VCaP (cell line): ENCODE measurements around the gene PRKG1.

Source experiments
- H3K27ac ChIP-seq: fragments of 450-650 bp; 2 replicates; pipeline ENCODE4 v1.5.1; 2017
- TF ChIP-seq, protein P1 (sequence below): fragments of 450-650 bp; conservative IDR thresholded peaks from 2 replicates; pipeline ENCODE4 v1.5.1; 2017; ENCODE audit warnings: mild to moderate bottlenecking, moderate library complexity

PRKG1 gene

DNA sequence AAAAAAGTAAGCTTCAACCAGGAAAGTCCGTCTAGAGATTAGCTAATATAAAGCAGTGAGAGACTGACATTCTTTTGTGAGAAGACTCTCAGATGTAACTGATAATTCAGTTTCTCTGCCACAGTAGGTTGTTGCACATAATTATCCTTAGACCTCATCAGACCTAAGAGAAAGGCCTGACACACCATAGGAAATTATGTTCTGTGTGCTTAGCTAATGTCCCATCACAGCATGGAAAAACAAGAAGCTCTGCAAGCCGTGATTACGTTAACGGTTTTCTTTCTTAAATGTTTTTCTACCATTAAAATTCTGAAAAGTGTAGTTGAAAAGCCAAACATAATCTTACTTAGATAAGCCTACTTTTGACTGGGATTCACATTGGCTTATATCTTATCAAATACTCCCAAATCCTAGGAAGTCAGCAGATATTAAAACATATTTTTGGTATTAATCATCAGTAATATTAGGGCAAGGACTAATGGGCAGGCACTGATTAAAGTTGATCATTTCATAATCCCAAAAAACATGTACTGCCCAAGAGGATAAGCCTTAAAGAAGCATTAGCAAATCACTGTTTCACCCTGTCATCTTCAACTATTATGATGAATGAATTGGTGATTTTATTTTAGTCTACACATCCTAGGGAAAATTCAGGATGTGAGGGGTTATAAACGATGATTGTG, 619.9 kb downstream of the PRKG1 start:
- H3K27ac ChIP-seq = no peak overlapping the region
- TF ChIP-seq, protein P1, sequence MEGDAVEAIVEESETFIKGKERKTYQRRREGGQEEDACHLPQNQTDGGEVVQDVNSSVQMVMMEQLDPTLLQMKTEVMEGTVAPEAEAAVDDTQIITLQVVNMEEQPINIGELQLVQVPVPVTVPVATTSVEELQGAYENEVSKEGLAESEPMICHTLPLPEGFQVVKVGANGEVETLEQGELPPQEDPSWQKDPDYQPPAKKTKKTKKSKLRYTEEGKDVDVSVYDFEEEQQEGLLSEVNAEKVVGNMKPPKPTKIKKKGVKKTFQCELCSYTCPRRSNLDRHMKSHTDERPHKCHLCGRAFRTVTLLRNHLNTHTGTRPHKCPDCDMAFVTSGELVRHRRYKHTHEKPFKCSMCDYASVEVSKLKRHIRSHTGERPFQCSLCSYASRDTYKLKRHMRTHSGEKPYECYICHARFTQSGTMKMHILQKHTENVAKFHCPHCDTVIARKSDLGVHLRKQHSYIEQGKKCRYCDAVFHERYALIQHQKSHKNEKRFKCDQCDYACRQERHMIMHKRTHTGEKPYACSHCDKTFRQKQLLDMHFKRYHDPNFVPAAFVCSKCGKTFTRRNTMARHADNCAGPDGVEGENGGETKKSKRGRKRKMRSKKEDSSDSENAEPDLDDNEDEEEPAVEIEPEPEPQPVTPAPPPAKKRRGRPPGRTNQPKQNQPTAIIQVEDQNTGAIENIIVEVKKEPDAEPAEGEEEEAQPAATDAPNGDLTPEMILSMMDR = no peak

DNA sequence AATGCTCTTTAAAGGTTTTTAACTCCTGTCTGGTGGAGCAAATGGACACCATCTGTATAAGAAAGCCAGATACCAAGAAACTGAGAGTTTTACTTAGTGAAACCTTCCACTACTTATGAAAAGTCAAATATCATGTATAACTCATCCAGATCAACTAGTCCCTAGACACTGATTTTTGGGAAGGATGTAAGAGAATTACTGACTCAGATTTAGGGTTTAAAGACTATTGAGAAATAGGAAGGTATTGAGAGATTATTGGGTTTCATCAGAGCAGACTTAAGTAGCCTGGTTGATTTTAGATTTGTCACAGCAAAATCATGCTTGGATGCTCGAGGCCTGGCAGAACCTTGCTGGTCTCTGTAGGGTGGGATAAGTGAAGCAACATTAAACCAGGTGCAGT, 622.0 kb downstream of the PRKG1 start:
- TF ChIP-seq, protein P1 = no peak

DNA sequence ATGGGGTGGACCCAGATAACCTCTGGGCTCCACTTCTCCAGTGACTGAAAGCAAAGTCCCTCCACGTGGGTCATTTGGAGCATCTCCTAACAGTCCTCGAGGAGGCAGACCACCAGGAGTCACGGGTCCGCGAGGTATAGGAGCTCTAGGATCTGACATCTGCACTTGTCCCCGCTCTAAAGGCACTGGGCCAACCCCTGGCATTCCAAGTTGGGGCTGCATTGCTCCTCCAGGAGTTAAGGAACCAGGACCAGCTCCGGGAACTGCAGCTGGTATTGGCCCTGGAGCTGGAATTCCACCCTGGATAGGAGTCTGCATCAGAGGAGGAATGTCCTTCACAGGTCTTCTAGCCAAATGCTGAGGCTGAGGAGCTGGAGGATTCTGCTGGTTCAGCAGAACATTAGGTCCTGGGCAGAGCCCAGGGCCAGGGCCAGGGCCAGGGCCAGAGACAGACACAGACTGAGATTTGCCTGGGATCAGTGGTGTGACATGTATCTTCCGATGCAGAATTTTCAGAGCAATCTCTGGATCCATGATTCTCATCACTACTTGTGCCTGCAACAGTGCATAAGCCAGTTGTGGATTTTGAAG, 624.3 kb downstream of the PRKG1 start:
- no peak overlapping the region; the same call in 1 of the 2 replicates for H3K27ac ChIP-seq
- TF ChIP-seq, protein P1 = no peak

More for the DNA sequence above, 622.0 kb downstream of the PRKG1 start:
- H3K27ac ChIP-seq = no peak overlapping the region

DNA sequence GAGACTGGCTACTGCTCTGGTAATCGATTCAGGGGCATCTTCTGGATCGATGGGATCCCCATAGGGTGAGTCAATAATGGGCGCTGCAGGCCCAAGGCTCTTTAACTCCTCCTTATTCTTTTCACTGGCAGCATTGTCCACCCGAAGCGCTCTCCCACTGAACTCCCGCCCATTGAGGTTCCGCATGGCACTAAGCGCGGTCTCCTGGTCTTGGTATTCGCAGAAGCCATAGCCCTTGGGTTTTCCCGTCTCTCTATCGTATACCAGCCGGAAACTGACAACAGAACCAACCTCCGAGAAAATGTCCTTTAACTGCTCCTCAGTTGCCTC, 624.8 kb downstream of the PRKG1 start:
- H3K27ac ChIP-seq = peak overlapping the region; percentile 81
- TF ChIP-seq, protein P1 = no peak

DNA sequence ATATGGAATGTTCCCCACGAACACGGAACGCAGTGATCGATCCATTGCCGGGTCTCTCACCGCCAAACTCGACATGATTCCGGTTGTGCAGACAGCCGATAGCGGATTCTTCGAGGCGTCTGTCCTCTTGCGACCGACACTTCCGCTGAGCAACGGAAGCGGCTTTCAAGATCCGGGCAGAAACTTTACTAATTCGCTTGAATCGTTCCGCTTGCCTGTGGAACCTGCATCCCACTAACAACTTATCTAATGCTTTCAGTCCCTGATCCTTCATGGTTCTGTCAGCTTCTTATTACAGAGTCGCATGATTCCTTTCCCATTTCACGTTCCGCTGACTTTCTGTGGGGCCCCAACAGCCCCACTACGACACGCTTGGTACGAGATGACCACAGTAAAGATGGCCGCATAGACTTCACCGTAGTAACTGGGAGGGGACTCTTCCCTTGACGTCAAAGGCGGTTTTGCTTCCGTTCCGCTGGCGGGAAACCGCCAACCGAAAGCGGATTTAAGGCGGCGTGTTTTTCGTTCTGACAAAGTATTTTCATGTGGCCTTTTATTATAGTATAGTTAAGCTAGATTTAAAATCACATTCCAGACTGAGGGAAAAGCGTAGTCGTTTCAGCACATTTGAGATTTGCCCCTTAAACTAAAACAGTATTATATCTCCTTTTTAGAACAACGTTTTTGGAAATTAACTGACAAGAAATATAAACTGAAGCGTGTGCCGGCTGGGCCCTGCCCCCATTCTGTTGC, 625.4 kb downstream of the PRKG1 start, which contains the start of gene CSTF2T:
Gene CSTF2T (minus strand): TSS at position 121 of the 753 bp plus-strand sequence. CDS start 46 bp downstream, at position 75.
- TF ChIP-seq, protein P1 = no peak
- peak within 1 kb of the TSS; percentile 81 for H3K27ac ChIP-seq

DNA sequence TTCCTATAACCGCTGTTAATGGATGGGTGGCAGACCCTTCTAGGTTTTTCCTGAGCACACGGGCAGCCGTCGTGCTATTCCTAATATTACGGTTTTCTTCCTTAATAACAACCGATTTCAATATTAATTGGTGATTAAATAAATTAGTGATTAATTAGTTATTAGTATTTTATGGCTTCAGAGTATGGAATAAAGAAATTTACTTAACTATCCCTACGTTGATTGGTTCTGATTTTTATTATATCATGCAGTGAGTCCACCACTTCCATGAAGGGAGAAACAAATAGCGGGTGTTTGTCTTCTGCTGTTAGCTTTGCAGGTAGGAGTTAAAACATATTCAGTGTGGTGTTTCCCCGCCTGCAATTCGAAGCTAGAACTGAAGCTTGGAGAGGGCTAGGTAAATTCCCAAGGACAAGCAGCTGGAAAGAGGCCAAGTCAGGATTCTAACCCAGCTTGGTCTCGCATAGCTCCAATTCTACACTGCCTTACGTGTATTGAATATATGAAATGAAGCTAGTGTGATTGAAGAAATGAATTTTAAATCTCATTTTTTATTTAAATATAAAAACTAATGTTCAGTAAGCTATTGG, 626.0 kb downstream of the PRKG1 start:
- H3K27ac ChIP-seq = peak overlapping the region; percentile 81
- TF ChIP-seq, protein P1 = no peak

DNA sequence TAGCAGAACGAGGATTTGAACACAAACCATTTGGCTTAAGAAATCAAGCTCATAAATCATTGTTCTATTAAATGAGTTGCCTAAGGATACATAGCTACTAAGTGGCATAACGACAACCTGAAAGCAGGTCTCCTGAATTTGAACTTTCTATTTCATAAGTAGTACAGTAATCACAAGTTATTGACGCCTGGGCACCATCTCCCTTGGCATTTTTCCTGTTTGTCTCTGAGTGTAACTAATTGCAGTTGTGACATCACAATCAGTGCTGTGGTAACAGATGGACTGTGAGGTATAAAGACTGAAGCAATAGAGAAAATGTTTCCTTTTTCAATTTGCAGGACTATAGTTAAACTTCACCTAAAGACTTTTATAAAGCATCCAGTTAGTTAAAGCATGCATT, 631.5 kb downstream of the PRKG1 start:
- TF ChIP-seq, protein P1 = no peak

More for the DNA sequence above, 631.5 kb downstream of the PRKG1 start:
- no peak overlapping the region for H3K27ac ChIP-seq
